ENCODE measurements around the gene TJP3.

DNA sequence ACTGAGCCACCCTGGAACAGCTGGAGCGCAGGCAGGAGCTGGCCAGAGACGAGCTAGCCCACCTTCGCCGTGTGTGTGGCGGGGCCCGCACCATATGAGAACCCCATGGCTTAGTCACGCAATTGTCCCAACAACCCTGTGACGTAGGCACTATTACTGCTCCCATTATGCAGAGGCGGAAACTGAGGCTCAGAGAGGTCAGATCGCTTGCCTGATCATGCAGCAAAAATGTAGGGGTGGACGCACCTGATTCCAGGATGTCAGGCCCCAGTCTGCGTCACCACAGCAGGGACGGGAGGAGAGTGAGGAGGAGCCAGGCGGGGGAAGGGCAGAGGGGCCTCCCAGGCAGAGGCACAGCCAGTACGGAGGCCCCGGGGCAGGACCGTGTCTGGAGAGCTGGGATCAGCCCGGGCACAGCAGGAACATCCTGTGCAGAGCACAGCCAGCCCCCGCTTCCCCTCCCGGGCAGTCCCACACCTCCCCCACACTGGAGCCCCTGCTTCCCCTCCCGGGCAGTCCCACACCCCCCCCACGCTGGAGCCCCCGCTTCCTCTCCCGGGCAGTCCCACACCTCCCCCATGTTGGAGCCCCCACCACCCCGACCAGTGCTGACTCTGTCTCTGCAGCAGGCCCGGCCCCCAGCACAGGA, 24.7 kb upstream of the TJP3 start:
- TF ChIP-seq, protein P1, sequence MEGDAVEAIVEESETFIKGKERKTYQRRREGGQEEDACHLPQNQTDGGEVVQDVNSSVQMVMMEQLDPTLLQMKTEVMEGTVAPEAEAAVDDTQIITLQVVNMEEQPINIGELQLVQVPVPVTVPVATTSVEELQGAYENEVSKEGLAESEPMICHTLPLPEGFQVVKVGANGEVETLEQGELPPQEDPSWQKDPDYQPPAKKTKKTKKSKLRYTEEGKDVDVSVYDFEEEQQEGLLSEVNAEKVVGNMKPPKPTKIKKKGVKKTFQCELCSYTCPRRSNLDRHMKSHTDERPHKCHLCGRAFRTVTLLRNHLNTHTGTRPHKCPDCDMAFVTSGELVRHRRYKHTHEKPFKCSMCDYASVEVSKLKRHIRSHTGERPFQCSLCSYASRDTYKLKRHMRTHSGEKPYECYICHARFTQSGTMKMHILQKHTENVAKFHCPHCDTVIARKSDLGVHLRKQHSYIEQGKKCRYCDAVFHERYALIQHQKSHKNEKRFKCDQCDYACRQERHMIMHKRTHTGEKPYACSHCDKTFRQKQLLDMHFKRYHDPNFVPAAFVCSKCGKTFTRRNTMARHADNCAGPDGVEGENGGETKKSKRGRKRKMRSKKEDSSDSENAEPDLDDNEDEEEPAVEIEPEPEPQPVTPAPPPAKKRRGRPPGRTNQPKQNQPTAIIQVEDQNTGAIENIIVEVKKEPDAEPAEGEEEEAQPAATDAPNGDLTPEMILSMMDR (IDR thresholded peaks at IDR 0.05) = no peak
- TF ChIP-seq EP300 (IDR thresholded peaks at IDR 0.05) = no peak
- no peak for TF ChIP-seq POLR2A (IDR thresholded peaks at IDR 0.05)
